Gastrocnemius medialis (tissue), 4 donors: ENCODE data around the gene GRIK1. TPM values are rescaled to one million over a fixed set of nuclear protein-coding genes. Genes with fewer than 3 reads are reported as not detected.

Source experiments
- ATAC-seq, 2 donors: fragments of 150-250 bp; one replicate each; pipeline ENCODE4 v1.9.1; 2016
- DNase-seq, 2 donors: peaks; one replicate each; pipeline ENCODE4 v3.0.0-alpha.2; 2019
- H3K27ac ChIP-seq, 4 donors: fragments of 200-600 bp; sonication (generic); 1 replicate in 1 of 4; 2 replicates in 3 of 4; pipeline ENCODE4 v1.5.1; 2016 to 2018; ENCODE audit warnings: mild to moderate bottlenecking in 2 of 4, moderate library complexity in 1 of 4
- H3K27me3 ChIP-seq, 3 donors: fragments of 200-600 bp; sonication (generic) in 2 of 3; 1 replicate in 1 of 3; 2 replicates in 2 of 3; pipeline versions ENCODE4 v1.5.1 to v1.6.0; 2016 to 2019; ENCODE audit warnings: mild to moderate bottlenecking in 1 of 3, moderate library complexity in 1 of 3
- H3K36me3 ChIP-seq, 2 donors: fragments of 200-600 bp; sonication (generic) in 1 of 2; one replicate each; pipeline ENCODE4 v1.5.1; 2017 to 2018
- H3K4me1 ChIP-seq, 2 donors: fragments of 200-600 bp; sonication (generic) in 1 of 2; one replicate each; pipeline ENCODE4 v1.5.1; 2016 to 2017; ENCODE audit warnings: mild to moderate bottlenecking in 2 of 2
- H3K4me3 ChIP-seq, 4 donors: fragments of 200-600 bp; sonication (generic) in 3 of 4; 1 replicate in 1 of 4; 2 replicates in 3 of 4; pipeline ENCODE4 v1.5.1; 2016 to 2019; ENCODE audit warnings: mild to moderate bottlenecking in 2 of 4
- H3K9me3 ChIP-seq, 3 donors: fragments of 200-600 bp; sonication (generic) in 2 of 3; 1 replicate in 1 of 3; 2 replicates in 2 of 3; pipeline ENCODE4 v1.5.1; 2016 to 2019
- CTCF ChIP-seq, 5 experiments: fragments of 450-650 bp in 3 of 5; fragments of 200-600 bp in 2 of 5; sonication (generic) in 2 of 5; IDR thresholded peaks in 4 of 5; conservative IDR thresholded peaks in 1 of 5; 1 replicate in 4 of 5; 2 replicates in 1 of 5; pipeline ENCODE4 v1.5.1; 2016 to 2019; ENCODE audit warnings: antibody characterized with exemption in 5 of 5, mild to moderate bottlenecking in 3 of 5, moderate library complexity in 3 of 5
- POLR2A ChIP-seq, 2 donors: fragments of 450-650 bp; IDR thresholded peaks; one replicate each; pipeline ENCODE4 v1.6.1; 2017; ENCODE audit warnings: antibody characterized with exemption in 2 of 2, mild to moderate bottlenecking in 2 of 2, moderate library complexity in 2 of 2
- in situ Hi-C, 4 donors: fragments of 200-750 bp; cut with MboI; loops; one replicate each; pipeline versions ENCODE4 v1.15.0 to v1.8.0; 2017; ENCODE audit warnings: low sequenced_read_pairs in 4 of 4
- intact Hi-C: fragments of 100-400 bp; cut with DNase I; formaldehyde crosslinking; loops from one replicate; pipeline ENCODE4 v1.15.1; 2023; ENCODE audit warnings: low total_unique reads
- total RNA-seq, 4 donors: library from RNA; depleted of rRNA; stranded (reverse); fragments of >200 nt; gene quantifications; one replicate each; pipeline versions ENCODE4 v1.1.0 to v1.2.3, GENCODE V29; 2016

Gene GRIK1
- total RNA-seq, 4 donors from 2014 or later, result 0.13 TPM; not detected in 3

- H3K4me1 ChIP-seq, result no peaks in the 10 kb centered on the region
- H3K9me3 ChIP-seq, result no peaks in the 10 kb centered on the region
Measured at GRCh38 chr21:29821230-29821629, 118.6 kb downstream of the GRIK1 start.

GRCh38 chr21:29819675-29820326 lies 120.0 kb downstream of the GRIK1 start:
- intact Hi-C loops, result no loop called here

More at GRCh38 chr21:29821230-29821629, 118.6 kb downstream of the GRIK1 start:
- in situ Hi-C loops, result no loop called here
- ATAC-seq, result no peak
- H3K36me3 ChIP-seq, result no peaks in the 10 kb centered on the region
- intact Hi-C loops, result no loop called here
- TF ChIP-seq POLR2A (IDR thresholded peaks at IDR 0.05) (no peak), CTCF (IDR thresholded peaks at IDR 0.05 in 4 of 5, conservative IDR thresholded peaks at IDR 0.05 in 1 of 5) (no peak)
- H3K27me3 ChIP-seq, result no peaks in the 10 kb centered on the region
- H3K4me3 ChIP-seq, result no peak overlapping the region
- no peak overlapping the region for H3K27ac ChIP-seq
- no peak for DNase-seq

GRCh38 chr21:29818383-29818921 lies 121.3 kb downstream of the GRIK1 start:
- no peak for TF ChIP-seq CTCF (IDR thresholded peaks at IDR 0.05 in 4 of 5, conservative IDR thresholded peaks at IDR 0.05 in 1 of 5)
- TF ChIP-seq POLR2A (IDR thresholded peaks at IDR 0.05), result no peak
- no peak overlapping the region for H3K27ac ChIP-seq
- no peak overlapping the region for H3K4me3 ChIP-seq
- no peak for DNase-seq
- no peaks in the 10 kb centered on the region for H3K4me1 ChIP-seq
- in situ Hi-C loops, result no loop called here
- H3K9me3 ChIP-seq, result no peaks in the 10 kb centered on the region
- intact Hi-C loops, result no loop called here
- H3K27me3 ChIP-seq, result no peaks in the 10 kb centered on the region
- no peaks in the 10 kb centered on the region for H3K36me3 ChIP-seq
- ATAC-seq, result no peak

More at GRCh38 chr21:29819675-29820326, 120.0 kb downstream of the GRIK1 start:
- DNase-seq, result no peak
- TF ChIP-seq POLR2A (IDR thresholded peaks at IDR 0.05), result no peak
- no peak for TF ChIP-seq CTCF (IDR thresholded peaks at IDR 0.05 in 4 of 5, conservative IDR thresholded peaks at IDR 0.05 in 1 of 5)
- Histone ChIP-seq H3K4me3 (no peak overlapping the region), H3K9me3 (no peaks in the 10 kb centered on the region), H3K4me1 (no peaks in the 10 kb centered on the region), H3K36me3 (no peaks in the 10 kb centered on the region), H3K27ac (no peak overlapping the region), H3K27me3 (no peaks in the 10 kb centered on the region)
- ATAC-seq, result no peak
- in situ Hi-C loops, result no loop called here

- DNase-seq (no peak), ATAC-seq (no peak)
- TF ChIP-seq POLR2A (IDR thresholded peaks at IDR 0.05) (no peak), CTCF (IDR thresholded peaks at IDR 0.05 in 4 of 5, conservative IDR thresholded peaks at IDR 0.05 in 1 of 5) (no peak)
- Histone ChIP-seq H3K36me3 (no peaks in the 10 kb centered on the region), H3K9me3 (no peaks in the 10 kb centered on the region), H3K27ac (no peak overlapping the region), H3K4me3 (no peak overlapping the region), H3K4me1 (no peaks in the 10 kb centered on the region), H3K27me3 (no peaks in the 10 kb centered on the region)
- in situ Hi-C loops (no loop called here), intact Hi-C loops (no loop called here)
Measured at GRCh38 chr21:29817450-29817849, 122.3 kb downstream of the GRIK1 start.
